ENCODE measurements around the gene OR6C3. TPM values are rescaled to one million over a fixed set of nuclear protein-coding genes. Genes with fewer than 3 reads are reported as not detected.

OR6C3 gene
- total RNA-seq: not detected
- polyA plus RNA-seq: not detected
- long read RNA-seq, donor 1: 0 reads
- long read RNA-seq, donor 2: 0 reads
- long read RNA-seq, donor 3: 0 reads

DNA sequence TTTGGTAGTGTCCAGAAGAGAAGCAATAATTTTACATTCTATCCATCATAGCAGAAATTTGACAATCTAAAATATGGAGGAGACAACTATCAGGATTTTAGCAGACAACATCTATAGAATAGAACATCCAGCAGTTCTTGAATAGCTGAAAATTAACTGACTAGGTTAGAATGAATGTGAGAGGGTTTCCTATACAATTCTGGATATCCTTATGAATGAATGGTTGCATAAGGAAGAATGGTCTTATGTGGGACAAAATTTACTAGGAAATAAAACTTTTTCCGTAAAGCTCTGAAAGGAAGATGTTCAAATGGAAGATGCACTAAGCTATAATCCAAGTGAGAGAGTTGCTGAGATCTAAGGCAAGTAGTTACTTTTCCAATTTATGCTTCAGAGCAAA lies at the start of gene OR6C3:
Gene OR6C3 (plus strand): TSS at position 301 of the 400 bp plus-strand sequence. CDS start 955 bp downstream, outside the sequence.
- 87 to 98% (median 90%) methylated on average over 1 of the region's 1 CpG for WGBS, 3 donors
- Histone ChIP-seq H3K4me1 (ENCODE audit: insufficient read depth) (no peaks in the 10 kb centered on the region), H3K27ac (no peak within 1 kb of the TSS), H3K4me3 (no peak within 1 kb of the TSS), H3K27me3 (no peaks in the 10 kb centered on the region), H3K36me3 (no peaks in the 10 kb centered on the region), H3K9me3 (no peaks in the 10 kb centered on the region)
- intact Hi-C loops (cut with DNase I): no loop called here
- no peak for DNase-seq
- TF ChIP-seq EP300 (IDR thresholded peaks at IDR 0.05) (no peak), POLR2A (IDR thresholded peaks at IDR 0.05) (no peak)
- TF ChIP-seq, protein P1, sequence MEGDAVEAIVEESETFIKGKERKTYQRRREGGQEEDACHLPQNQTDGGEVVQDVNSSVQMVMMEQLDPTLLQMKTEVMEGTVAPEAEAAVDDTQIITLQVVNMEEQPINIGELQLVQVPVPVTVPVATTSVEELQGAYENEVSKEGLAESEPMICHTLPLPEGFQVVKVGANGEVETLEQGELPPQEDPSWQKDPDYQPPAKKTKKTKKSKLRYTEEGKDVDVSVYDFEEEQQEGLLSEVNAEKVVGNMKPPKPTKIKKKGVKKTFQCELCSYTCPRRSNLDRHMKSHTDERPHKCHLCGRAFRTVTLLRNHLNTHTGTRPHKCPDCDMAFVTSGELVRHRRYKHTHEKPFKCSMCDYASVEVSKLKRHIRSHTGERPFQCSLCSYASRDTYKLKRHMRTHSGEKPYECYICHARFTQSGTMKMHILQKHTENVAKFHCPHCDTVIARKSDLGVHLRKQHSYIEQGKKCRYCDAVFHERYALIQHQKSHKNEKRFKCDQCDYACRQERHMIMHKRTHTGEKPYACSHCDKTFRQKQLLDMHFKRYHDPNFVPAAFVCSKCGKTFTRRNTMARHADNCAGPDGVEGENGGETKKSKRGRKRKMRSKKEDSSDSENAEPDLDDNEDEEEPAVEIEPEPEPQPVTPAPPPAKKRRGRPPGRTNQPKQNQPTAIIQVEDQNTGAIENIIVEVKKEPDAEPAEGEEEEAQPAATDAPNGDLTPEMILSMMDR (IDR thresholded peaks at IDR 0.05): no peak

DNA sequence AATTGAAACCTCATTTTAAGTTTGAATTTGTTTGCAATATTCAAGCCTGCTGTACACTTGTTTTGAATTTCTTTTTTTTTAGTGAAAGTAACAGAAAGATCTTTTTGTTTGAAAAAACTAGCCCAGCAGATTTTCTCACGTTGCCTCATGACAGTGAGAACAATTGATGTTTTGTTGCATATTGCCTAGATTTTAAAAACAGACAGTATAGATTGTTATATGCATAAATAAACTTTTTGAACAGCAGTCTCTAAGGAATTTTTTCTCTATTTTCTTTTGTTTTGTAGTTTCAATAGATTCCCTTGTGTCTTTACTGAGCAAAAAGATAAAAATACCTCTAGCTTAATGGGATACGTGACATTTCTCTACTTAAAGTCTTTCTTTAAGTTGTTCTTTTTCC lies 49.6 kb upstream of the OR6C3 start:
- TF ChIP-seq EP300 (IDR thresholded peaks at IDR 0.05): no peak
- TF ChIP-seq, protein P1 (IDR thresholded peaks at IDR 0.05): no peak
- no peak for TF ChIP-seq POLR2A (IDR thresholded peaks at IDR 0.05)

GRCh38 chr12:55289999-55290398 lies 40.5 kb upstream of the OR6C3 start:
- intact Hi-C loops (cut with DNase I): no loop called here
- DNase-seq: no peak
- Histone ChIP-seq H3K4me1 (ENCODE audit: insufficient read depth) (no peaks in the 10 kb centered on the region), H3K36me3 (no peaks in the 10 kb centered on the region), H3K27me3 (no peaks in the 10 kb centered on the region), H3K27ac (no peak overlapping the region), H3K4me3 (no peak overlapping the region), H3K9me3 (no peaks in the 10 kb centered on the region)
- TF ChIP-seq POLR2A (IDR thresholded peaks at IDR 0.05) (no peak), EP300 (IDR thresholded peaks at IDR 0.05) (no peak)
- TF ChIP-seq, protein P1 (IDR thresholded peaks at IDR 0.05): no peak
- WGBS, 3 donors: 46 to 52% (median 49%) methylated on average over 2 of the region's 2 CpGs

More for the DNA sequence above, 49.6 kb upstream of the OR6C3 start:
- Histone ChIP-seq H3K9me3 (no peaks in the 10 kb centered on the region), H3K4me1 (ENCODE audit: insufficient read depth) (no peaks in the 10 kb centered on the region), H3K27me3 (no peaks in the 10 kb centered on the region), H3K27ac (no peak overlapping the region), H3K4me3 (no peak overlapping the region), H3K36me3 (no peaks in the 10 kb centered on the region)
- DNase-seq: no peak
- intact Hi-C loops (cut with DNase I): no loop called here
- 60 to 66% (median 62%) methylated on average over 2 of the region's 2 CpGs for WGBS, 3 donors

DNA sequence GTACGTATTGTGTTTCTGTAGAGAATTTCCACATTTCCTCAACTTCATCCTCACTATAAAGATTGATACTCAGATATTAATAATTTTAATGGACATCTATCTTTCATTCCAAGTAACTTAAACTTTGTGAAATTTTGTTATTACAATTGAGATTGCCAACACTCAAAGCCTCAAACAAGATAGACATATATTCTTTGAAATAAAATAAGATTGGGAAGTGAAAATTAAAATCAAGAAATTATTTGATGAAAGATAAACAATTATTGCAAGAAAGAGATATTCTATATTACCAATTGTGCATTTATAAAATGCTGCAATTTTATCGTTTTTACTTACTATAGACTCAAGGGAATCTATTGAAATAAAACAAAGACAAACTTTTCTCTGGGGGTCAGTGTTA lies 34.1 kb upstream of the OR6C3 start, which contains the start of gene OR6C6:
Gene OR6C6 (minus strand): TSS at position 101 of the 400 bp plus-strand sequence. CDS start 1,337 bp downstream, outside the sequence.
- DNase-seq: no peak
- no peaks in the 10 kb centered on the region for H3K27me3 ChIP-seq
- intact Hi-C loops (cut with DNase I): no loop called here
- WGBS, 3 donors: 76 to 87% (median 81%) methylated on average over 2 of the region's 2 CpGs
- H3K4me1 ChIP-seq (ENCODE audit: insufficient read depth): no peaks in the 10 kb centered on the region
- no peaks in the 10 kb centered on the region for H3K36me3 ChIP-seq
- no peak within 1 kb of the TSS for H3K4me3 ChIP-seq
- TF ChIP-seq EP300 (IDR thresholded peaks at IDR 0.05) (no peak), POLR2A (IDR thresholded peaks at IDR 0.05) (no peak)
- TF ChIP-seq, protein P1 (IDR thresholded peaks at IDR 0.05): no peak
- H3K9me3 ChIP-seq: no peaks in the 10 kb centered on the region
- H3K27ac ChIP-seq: no peak within 1 kb of the TSS
